Measurements from ENCODE around the gene TRERF1.

- no peak for TF ChIP-seq CTCF (tag by site-specific recombination; IDR thresholded peaks at IDR 0.05)
- no peak for TF ChIP-seq ZNF639 (tag by site-specific recombination; IDR thresholded peaks at IDR 0.05)
Measured at GRCh38 chr6:42184475-42184874, 267.3 kb downstream of the TRERF1 start.
